Upper lobe of left lung (tissue), 6 donors: ENCODE data around the gene ULK3. TPM values are rescaled to one million over a fixed set of nuclear protein-coding genes. Genes with fewer than 3 reads are reported as not detected.
"Not testable (repeated sequence)": the region's sequence is repeated elsewhere in the genome, so short reads cannot be mapped to it uniquely, and the experiment has no call there.

Experiments used
- ATAC-seq, 2 donors: fragments of 200-7000 bp; cut with Tn5 transposase; one replicate each; pipeline ENCODE4 v1.9.1; 2022; ENCODE audit warnings: mild to moderate bottlenecking in 2 of 2, moderate library complexity in 2 of 2; ENCODE audit not compliant: low FRiP score in 2 of 2
- DNase-seq, 2 donors: peaks; one replicate each; pipeline ENCODE4 v3.0.0-alpha.2; 2019 to 2020
- H3K27ac ChIP-seq, 4 donors: fragments of 200-600 bp; sonication (generic); one replicate each; pipeline ENCODE4 v1.5.1; 2016 to 2019
- H3K27me3 ChIP-seq, 4 donors: fragments of 200-600 bp; sonication (generic); one replicate each; pipeline ENCODE4 v1.5.1; 2017 to 2019
- H3K36me3 ChIP-seq, 4 donors: fragments of 200-600 bp; sonication (generic); one replicate each; pipeline ENCODE4 v1.5.1; 2016 to 2019
- H3K4me1 ChIP-seq, 4 donors: fragments of 200-600 bp; sonication (generic); one replicate each; pipeline ENCODE4 v1.5.1; 2018 to 2019
- H3K4me3 ChIP-seq, 4 donors: fragments of 200-600 bp; sonication (generic); one replicate each; pipeline ENCODE4 v1.5.1; 2017 to 2019; ENCODE audit warnings: mild to moderate bottlenecking in 2 of 4, moderate library complexity in 1 of 4
- H3K9me3 ChIP-seq, 4 donors: fragments of 200-600 bp; sonication (generic); one replicate each; pipeline ENCODE4 v1.5.1; 2018 to 2019
- EP300 ChIP-seq, 4 donors: sonication (generic); formaldehyde crosslinking; IDR thresholded peaks; one replicate each; pipeline ENCODE4 v1.5.1; 2017; ENCODE audit warnings: antibody characterized with exemption in 4 of 4, control low read depth in 2 of 4
- POLR2A ChIP-seq, 4 donors: fragments of 450-650 bp; IDR thresholded peaks; one replicate each; pipeline ENCODE4 v1.5.1; 2016 to 2017; ENCODE audit warnings: antibody characterized with exemption in 4 of 4, mild to moderate bottlenecking in 2 of 4
- POLR2AphosphoS5 ChIP-seq, 2 donors: sonication (generic); formaldehyde crosslinking; IDR thresholded peaks; one replicate each; pipeline ENCODE4 v1.5.1; 2017; ENCODE audit warnings: antibody characterized with exemption in 2 of 2
- WGBS, 2 donors: methylation state at CpG; one replicate each; pipeline ENCODE4 v1.1.5; 2017 to 2018; 5-methylcytosine and 5-hydroxymethylcytosine counted together
- total RNA-seq, 6 donors: library from RNA; depleted of rRNA in 4 of 6; stranded (reverse); fragments of >200 nt in 4 of 6; gene quantifications; one replicate each; pipeline versions ENCODE4 v1.1.0 to v1.2.1, GENCODE V29; 2016 to 2021
- TF ChIP-seq, protein P1 (sequence below), 6 experiments: fragments of 450-650 bp in 4 of 6; fragments of 200-600 bp in 2 of 6; sonication (generic) in 2 of 6; IDR thresholded peaks; one replicate each; pipeline ENCODE4 v1.5.1; 2016 to 2019; ENCODE audit warnings: antibody characterized with exemption in 6 of 6
- donor health status: DM: no; HTN: no; CAD: no; lungs with moderate emphysema.
- donor health status: DM: no; HTN: yes; CAD: no; lungs with severe emphysema.

ULK3 gene
- total RNA-seq, 6 donors from 2014 or later: 40.6 to 158 (median 65.0) TPM

GRCh38 chr15:74889883-74890664 is 47.1 kb upstream of the ULK3 start, which contains the start of gene MPI:
TSS of gene MPI (plus strand) at chr15:74890042. CDS start at chr15:74890074, 32 bp downstream.
- TF ChIP-seq POLR2A (IDR thresholded peaks at IDR 0.05): peak in 2 of 4 donors; percentile 63 to 67
- TF ChIP-seq POLR2AphosphoS5 (IDR thresholded peaks at IDR 0.05): peak; percentile 54 to 61
- TF ChIP-seq EP300 (IDR thresholded peaks at IDR 0.05): no peak
- TF ChIP-seq, protein P1, sequence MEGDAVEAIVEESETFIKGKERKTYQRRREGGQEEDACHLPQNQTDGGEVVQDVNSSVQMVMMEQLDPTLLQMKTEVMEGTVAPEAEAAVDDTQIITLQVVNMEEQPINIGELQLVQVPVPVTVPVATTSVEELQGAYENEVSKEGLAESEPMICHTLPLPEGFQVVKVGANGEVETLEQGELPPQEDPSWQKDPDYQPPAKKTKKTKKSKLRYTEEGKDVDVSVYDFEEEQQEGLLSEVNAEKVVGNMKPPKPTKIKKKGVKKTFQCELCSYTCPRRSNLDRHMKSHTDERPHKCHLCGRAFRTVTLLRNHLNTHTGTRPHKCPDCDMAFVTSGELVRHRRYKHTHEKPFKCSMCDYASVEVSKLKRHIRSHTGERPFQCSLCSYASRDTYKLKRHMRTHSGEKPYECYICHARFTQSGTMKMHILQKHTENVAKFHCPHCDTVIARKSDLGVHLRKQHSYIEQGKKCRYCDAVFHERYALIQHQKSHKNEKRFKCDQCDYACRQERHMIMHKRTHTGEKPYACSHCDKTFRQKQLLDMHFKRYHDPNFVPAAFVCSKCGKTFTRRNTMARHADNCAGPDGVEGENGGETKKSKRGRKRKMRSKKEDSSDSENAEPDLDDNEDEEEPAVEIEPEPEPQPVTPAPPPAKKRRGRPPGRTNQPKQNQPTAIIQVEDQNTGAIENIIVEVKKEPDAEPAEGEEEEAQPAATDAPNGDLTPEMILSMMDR (IDR thresholded peaks at IDR 0.05): peak; percentile 28 to 62 (median 44)
- Histone ChIP-seq H3K27ac (peak within 1 kb of the TSS; percentile 61 to 87 (median 82)), H3K27me3 (no peaks in the 10 kb centered on the region), H3K4me3 (peak within 1 kb of the TSS; percentile 63 to 98 (median 88)), H3K4me1 (peaks cover 11 to 24% (median 21%) of the 10 kb centered on the region in 4 donors), H3K36me3 (peaks cover 0 to 17% (median 7%) of the 10 kb centered on the region in 4 donors), H3K9me3 (no peaks in the 10 kb centered on the region)
- peak; percentile 95 to 99 for ATAC-seq
- WGBS, 2 donors: 0 to 5% methylated on average over 11 to 29 of the region's 47 CpGs
- DNase-seq: peak; percentile 91 to 96

- 23 to 29% methylated on average over 8 of the region's 8 CpGs for WGBS, 2 donors
- Histone ChIP-seq H3K4me1 (peaks cover 11 to 24% (median 21%) of the 10 kb centered on the region in 4 donors), H3K36me3 (peaks cover 0 to 17% (median 7%) of the 10 kb centered on the region in 4 donors), H3K27me3 (no peaks in the 10 kb centered on the region), H3K27ac (peak overlapping the region; percentile 61 to 87 (median 82)), H3K4me3 (peak overlapping the region; percentile 63 to 98 (median 88)), H3K9me3 (no peaks in the 10 kb centered on the region)
- ATAC-seq: peak; percentile 76 to 81
- peak in 1 of 2 donors; percentile 41 for DNase-seq
- TF ChIP-seq POLR2A (IDR thresholded peaks at IDR 0.05) (no peak), POLR2AphosphoS5 (IDR thresholded peaks at IDR 0.05) (no peak), EP300 (IDR thresholded peaks at IDR 0.05) (no peak)
- TF ChIP-seq, protein P1 (IDR thresholded peaks at IDR 0.05): no peak
Measured at GRCh38 chr15:74889390-74889882, 46.5 kb upstream of the ULK3 start.

GRCh38 chr15:74888716-74889115 is 45.8 kb upstream of the ULK3 start:
- H3K27me3 ChIP-seq: no peaks in the 10 kb centered on the region

GRCh38 chr15:74887537-74888193 is 44.7 kb upstream of the ULK3 start:
- 69 to 81% methylated on average over 10 of the region's 10 CpGs for WGBS, 2 donors
- not testable (repeated sequence) for H3K27me3 ChIP-seq, H3K9me3 ChIP-seq, H3K27ac ChIP-seq, H3K4me3 ChIP-seq, H3K36me3 ChIP-seq, ATAC-seq, DNase-seq
- peaks cover 11 to 24% (median 21%) of the 10 kb centered on the region in 4 donors for H3K4me1 ChIP-seq

More at GRCh38 chr15:74888716-74889115, 45.8 kb upstream of the ULK3 start:
- DNase-seq (no peak), ATAC-seq (no peak)
- Histone ChIP-seq H3K4me1 (peaks cover 11 to 24% (median 21%) of the 10 kb centered on the region in 4 donors), H3K27ac (no peak overlapping the region), H3K9me3 (no peaks in the 10 kb centered on the region), H3K36me3 (peaks cover 0 to 17% (median 7%) of the 10 kb centered on the region in 4 donors), H3K4me3 (no peak overlapping the region)
- TF ChIP-seq, protein P1 (IDR thresholded peaks at IDR 0.05): no peak
- TF ChIP-seq POLR2AphosphoS5 (IDR thresholded peaks at IDR 0.05) (no peak), EP300 (IDR thresholded peaks at IDR 0.05) (no peak), POLR2A (IDR thresholded peaks at IDR 0.05) (no peak)
- WGBS, 2 donors: 94 to 96% methylated on average over 3 to 4 of the region's 4 CpGs

DNA sequence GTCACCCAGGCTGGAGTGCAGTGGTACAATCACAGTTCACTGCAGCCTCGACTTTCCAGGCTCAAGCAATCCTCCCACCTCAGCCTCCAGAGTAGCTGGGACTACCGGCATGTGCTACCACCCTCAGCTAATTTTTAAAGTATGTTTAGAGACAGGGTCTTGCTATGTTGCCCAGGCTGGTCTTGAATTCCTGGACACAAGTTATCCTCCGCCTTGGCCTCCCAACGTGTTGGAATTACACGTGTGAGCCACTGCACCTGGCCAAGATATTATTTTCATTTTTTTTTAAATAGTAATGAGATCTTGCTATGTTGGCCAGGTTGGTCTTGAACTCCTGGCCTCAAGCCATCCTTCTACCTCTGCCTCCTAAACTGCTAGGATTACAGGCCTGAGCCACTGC is 42.5 kb upstream of the ULK3 start:
- Histone ChIP-seq H3K4me1 (peaks cover 10 to 21% (median 17%) of the 10 kb centered on the region in 4 donors), H3K4me3 (no peak overlapping the region), H3K36me3 (no peaks in the 10 kb centered on the region), H3K27ac (no peak overlapping the region), H3K9me3 (no peaks in the 10 kb centered on the region), H3K27me3 (no peaks in the 10 kb centered on the region)
- 88 to 91% methylated on average over 5 of the region's 5 CpGs for WGBS, 2 donors
- DNase-seq: no peak
- TF ChIP-seq POLR2AphosphoS5 (IDR thresholded peaks at IDR 0.05) (no peak), POLR2A (IDR thresholded peaks at IDR 0.05) (no peak), EP300 (IDR thresholded peaks at IDR 0.05) (no peak)
- TF ChIP-seq, protein P1 (IDR thresholded peaks at IDR 0.05): no peak
- ATAC-seq: no peak
